SK-N-MC (cell line): ENCODE results near the gene STRN.

Experiments
- FOXP2 ChIP-seq: optimal IDR thresholded peaks from 2 replicates; pipeline ENCODE3; 2011; ENCODE audit warnings: mild to moderate bottlenecking, moderate library complexity; ENCODE audit not compliant: insufficient read depth; ENCODE audit errors: extremely low read length, control extremely low read depth
- POLR2AphosphoS5 ChIP-seq: IDR thresholded peaks from 2 replicates; pipeline ENCODE4 v1.6.1; 2012; ENCODE audit warnings: mild to moderate bottlenecking, low read depth, low read length, borderline replicate concordance

DNA sequence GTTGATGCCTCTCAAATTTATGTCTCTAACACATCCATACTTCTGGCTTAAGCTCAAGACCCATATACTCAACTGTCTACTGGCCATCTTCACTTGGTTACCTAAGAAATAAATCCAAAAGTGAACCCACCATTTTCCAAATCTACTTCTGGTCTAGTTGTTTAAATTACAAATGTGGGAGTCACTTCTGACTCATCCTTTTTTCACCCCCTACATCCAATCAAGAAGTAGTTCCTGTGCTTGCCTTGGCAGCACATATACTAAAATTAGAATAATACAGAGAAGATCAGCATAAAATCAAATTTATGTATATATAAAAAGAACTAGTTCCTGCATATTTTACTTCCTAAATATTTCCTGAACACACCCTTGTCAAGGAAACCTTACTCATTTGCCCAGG is 53.6 kb downstream of the STRN start:
- TF ChIP-seq POLR2AphosphoS5 (no peak), FOXP2 (no peak)
